IMR-90 (cell line): ENCODE results near the gene CHRNA10.

ENCODE experiments used
- BHLHE40 ChIP-seq: fragments of 150-350 bp; IDR thresholded peaks from 2 replicates; pipeline ENCODE4 v1.6.1; 2016; ENCODE audit warnings: mild to moderate bottlenecking, low read depth, low read length
- CEBPB ChIP-seq: IDR thresholded peaks from 2 replicates; pipeline ENCODE4 v1.6.1; 2012; ENCODE audit warnings: low read depth, low read length, improper control_type of control experiment
- MAFK ChIP-seq: IDR thresholded peaks from 2 replicates; pipeline ENCODE4 v1.6.1; 2012; ENCODE audit warnings: low read depth, low read length, improper control_type of control experiment
- MXI1 ChIP-seq: IDR thresholded peaks from 2 replicates; pipeline ENCODE4 v1.6.1; 2012; ENCODE audit warnings: low read depth, mild to moderate bottlenecking, low read length, moderate library complexity, borderline replicate concordance
- NFE2L2 ChIP-seq: fragments of 150-350 bp; IDR thresholded peaks from 2 replicates; pipeline ENCODE4 v1.6.1; 2016; ENCODE audit warnings: low read depth, mild to moderate bottlenecking, low read length
- POLR2A ChIP-seq: IDR thresholded peaks from 2 replicates; pipeline ENCODE4 v1.6.1; 2012; ENCODE audit warnings: mild to moderate bottlenecking, low read depth, low read length
- RAD21 ChIP-seq: IDR thresholded peaks from 2 replicates; pipeline ENCODE4 v1.6.1; 2012; ENCODE audit warnings: low read length, improper control_type of control experiment
- RFX5 ChIP-seq: IDR thresholded peaks from 2 replicates; pipeline ENCODE4 v1.8.0; 2012; ENCODE audit warnings: low read depth, mild to moderate bottlenecking, low read length, moderate library complexity
- TF ChIP-seq, protein P1 (sequence below): conservative IDR thresholded peaks from 2 replicates; pipeline ENCODE4 v1.5.1; 2012; ENCODE audit warnings: mild to moderate bottlenecking, low read depth, low read length, improper control_type of control experiment
- TF ChIP-seq, protein P2 (sequence below): fragments of 150-350 bp; IDR thresholded peaks from 2 replicates; pipeline ENCODE4 v1.6.1; 2017; ENCODE audit warnings: mild to moderate bottlenecking, antibody characterized with exemption, low read length, low read depth

DNA sequence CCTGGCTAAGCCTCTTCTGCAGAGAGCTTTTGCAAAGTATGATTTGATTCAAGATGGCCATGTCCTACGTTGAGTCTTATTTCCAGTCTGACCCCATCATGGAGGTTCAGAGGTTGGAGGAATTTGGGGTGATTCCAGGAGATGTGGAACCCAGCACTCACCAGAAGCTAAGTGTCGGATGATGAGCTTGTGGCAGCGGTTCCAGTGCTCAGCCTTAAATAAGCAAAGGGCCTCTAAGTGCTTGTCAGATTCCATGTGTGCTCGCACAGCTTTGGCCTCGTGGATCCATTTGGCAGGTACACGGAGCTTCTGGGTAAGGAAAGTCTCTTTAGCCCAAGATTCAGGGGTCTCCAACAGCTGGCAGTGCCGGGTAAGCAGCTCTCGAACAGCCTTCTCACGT is 11.9 kb upstream of the CHRNA10 start:
- TF ChIP-seq MAFK (no peak), BHLHE40 (no peak), RAD21 (no peak), RFX5 (no peak), MXI1 (no peak), CEBPB (no peak), NFE2L2 (no peak), POLR2A (no peak)
- TF ChIP-seq, protein P1, sequence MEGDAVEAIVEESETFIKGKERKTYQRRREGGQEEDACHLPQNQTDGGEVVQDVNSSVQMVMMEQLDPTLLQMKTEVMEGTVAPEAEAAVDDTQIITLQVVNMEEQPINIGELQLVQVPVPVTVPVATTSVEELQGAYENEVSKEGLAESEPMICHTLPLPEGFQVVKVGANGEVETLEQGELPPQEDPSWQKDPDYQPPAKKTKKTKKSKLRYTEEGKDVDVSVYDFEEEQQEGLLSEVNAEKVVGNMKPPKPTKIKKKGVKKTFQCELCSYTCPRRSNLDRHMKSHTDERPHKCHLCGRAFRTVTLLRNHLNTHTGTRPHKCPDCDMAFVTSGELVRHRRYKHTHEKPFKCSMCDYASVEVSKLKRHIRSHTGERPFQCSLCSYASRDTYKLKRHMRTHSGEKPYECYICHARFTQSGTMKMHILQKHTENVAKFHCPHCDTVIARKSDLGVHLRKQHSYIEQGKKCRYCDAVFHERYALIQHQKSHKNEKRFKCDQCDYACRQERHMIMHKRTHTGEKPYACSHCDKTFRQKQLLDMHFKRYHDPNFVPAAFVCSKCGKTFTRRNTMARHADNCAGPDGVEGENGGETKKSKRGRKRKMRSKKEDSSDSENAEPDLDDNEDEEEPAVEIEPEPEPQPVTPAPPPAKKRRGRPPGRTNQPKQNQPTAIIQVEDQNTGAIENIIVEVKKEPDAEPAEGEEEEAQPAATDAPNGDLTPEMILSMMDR, result no peak
- TF ChIP-seq, protein P2, sequence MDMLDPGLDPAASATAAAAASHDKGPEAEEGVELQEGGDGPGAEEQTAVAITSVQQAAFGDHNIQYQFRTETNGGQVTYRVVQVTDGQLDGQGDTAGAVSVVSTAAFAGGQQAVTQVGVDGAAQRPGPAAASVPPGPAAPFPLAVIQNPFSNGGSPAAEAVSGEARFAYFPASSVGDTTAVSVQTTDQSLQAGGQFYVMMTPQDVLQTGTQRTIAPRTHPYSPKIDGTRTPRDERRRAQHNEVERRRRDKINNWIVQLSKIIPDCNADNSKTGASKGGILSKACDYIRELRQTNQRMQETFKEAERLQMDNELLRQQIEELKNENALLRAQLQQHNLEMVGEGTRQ, result no peak
